Gastrocnemius medialis (tissue), 4 donors: ENCODE data around the gene ZYX. TPM values are rescaled to one million over a fixed set of nuclear protein-coding genes. Genes with fewer than 3 reads are reported as not detected.

ENCODE experiments used
- ATAC-seq, 2 donors: fragments of 150-250 bp; one replicate each; pipeline ENCODE4 v1.9.1; 2016
- DNase-seq, 2 donors: peaks; one replicate each; pipeline ENCODE4 v3.0.0-alpha.2; 2019
- H3K27ac ChIP-seq, 4 donors: fragments of 200-600 bp; sonication (generic); 1 replicate in 1 of 4; 2 replicates in 3 of 4; pipeline ENCODE4 v1.5.1; 2016 to 2018; ENCODE audit warnings: mild to moderate bottlenecking in 2 of 4, moderate library complexity in 1 of 4
- H3K27me3 ChIP-seq, 3 donors: fragments of 200-600 bp; sonication (generic) in 2 of 3; 1 replicate in 1 of 3; 2 replicates in 2 of 3; pipeline versions ENCODE4 v1.5.1 to v1.6.0; 2016 to 2019; ENCODE audit warnings: mild to moderate bottlenecking in 1 of 3, moderate library complexity in 1 of 3
- H3K36me3 ChIP-seq, 2 donors: fragments of 200-600 bp; sonication (generic) in 1 of 2; one replicate each; pipeline ENCODE4 v1.5.1; 2017 to 2018
- H3K4me1 ChIP-seq, 2 donors: fragments of 200-600 bp; sonication (generic) in 1 of 2; one replicate each; pipeline ENCODE4 v1.5.1; 2016 to 2017; ENCODE audit warnings: mild to moderate bottlenecking in 2 of 2
- H3K4me3 ChIP-seq, 4 donors: fragments of 200-600 bp; sonication (generic) in 3 of 4; 1 replicate in 1 of 4; 2 replicates in 3 of 4; pipeline ENCODE4 v1.5.1; 2016 to 2019; ENCODE audit warnings: mild to moderate bottlenecking in 2 of 4
- H3K9me3 ChIP-seq, 3 donors: fragments of 200-600 bp; sonication (generic) in 2 of 3; 1 replicate in 1 of 3; 2 replicates in 2 of 3; pipeline ENCODE4 v1.5.1; 2016 to 2019
- CTCF ChIP-seq, 5 experiments: fragments of 450-650 bp in 3 of 5; fragments of 200-600 bp in 2 of 5; sonication (generic) in 2 of 5; IDR thresholded peaks in 4 of 5; conservative IDR thresholded peaks in 1 of 5; 1 replicate in 4 of 5; 2 replicates in 1 of 5; pipeline ENCODE4 v1.5.1; 2016 to 2019; ENCODE audit warnings: antibody characterized with exemption in 5 of 5, mild to moderate bottlenecking in 3 of 5, moderate library complexity in 3 of 5
- POLR2A ChIP-seq, 2 donors: fragments of 450-650 bp; IDR thresholded peaks; one replicate each; pipeline ENCODE4 v1.6.1; 2017; ENCODE audit warnings: antibody characterized with exemption in 2 of 2, mild to moderate bottlenecking in 2 of 2, moderate library complexity in 2 of 2
- in situ Hi-C, 4 donors: fragments of 200-750 bp; cut with MboI; loops; one replicate each; pipeline versions ENCODE4 v1.15.0 to v1.8.0; 2017; ENCODE audit warnings: low sequenced_read_pairs in 4 of 4
- intact Hi-C: fragments of 100-400 bp; cut with DNase I; formaldehyde crosslinking; loops from one replicate; pipeline ENCODE4 v1.15.1; 2023; ENCODE audit warnings: low total_unique reads
- total RNA-seq, 4 donors: library from RNA; depleted of rRNA; stranded (reverse); fragments of >200 nt; gene quantifications; one replicate each; pipeline versions ENCODE4 v1.1.0 to v1.2.3, GENCODE V29; 2016

ZYX gene
- total RNA-seq, 4 donors from 2014 or later, result 27.1 to 81.8 (median 43.2) TPM

- H3K27me3 ChIP-seq, result no peaks in the 10 kb centered on the region
- intact Hi-C loops, result no loop called here
- H3K9me3 ChIP-seq, result no peaks in the 10 kb centered on the region
- TF ChIP-seq CTCF (IDR thresholded peaks at IDR 0.05 in 4 of 5, conservative IDR thresholded peaks at IDR 0.05 in 1 of 5) (no peak), POLR2A (IDR thresholded peaks at IDR 0.05) (no peak)
- no peak overlapping the region for H3K4me3 ChIP-seq
- H3K4me1 ChIP-seq, result no peaks in the 10 kb centered on the region
- no peak for ATAC-seq
- H3K36me3 ChIP-seq, result no peaks in the 10 kb centered on the region
- no peak for DNase-seq
- H3K27ac ChIP-seq, result no peak overlapping the region
- in situ Hi-C loops, result loop anchor here in 2 of 4 donors (10.0 to 25.0 kb wide), 2 partner anchors 161 to 393 kb away; no protein-coding TSS in a partner anchor
Observed at GRCh38 chr7:143405173-143406001, 24.2 kb downstream of the ZYX start.

GRCh38 chr7:143406002-143406357 is 24.8 kb downstream of the ZYX start:
- ATAC-seq (no peak), DNase-seq (no peak)
- Histone ChIP-seq H3K27ac (no peak overlapping the region), H3K4me3 (no peak overlapping the region), H3K36me3 (no peaks in the 10 kb centered on the region), H3K27me3 (no peaks in the 10 kb centered on the region), H3K4me1 (no peaks in the 10 kb centered on the region), H3K9me3 (no peaks in the 10 kb centered on the region)
- intact Hi-C loops (no loop called here), in situ Hi-C loops (loop anchor here in 2 of 4 donors (10.0 to 25.0 kb wide), 2 partner anchors 161 to 394 kb away; no protein-coding TSS in a partner anchor)
- TF ChIP-seq CTCF (IDR thresholded peaks at IDR 0.05 in 4 of 5, conservative IDR thresholded peaks at IDR 0.05 in 1 of 5) (no peak), POLR2A (IDR thresholded peaks at IDR 0.05) (no peak)

- Histone ChIP-seq H3K27me3 (no peaks in the 10 kb centered on the region), H3K4me3 (no peak overlapping the region), H3K4me1 (no peaks in the 10 kb centered on the region), H3K27ac (no peak overlapping the region), H3K9me3 (no peaks in the 10 kb centered on the region), H3K36me3 (no peaks in the 10 kb centered on the region)
- intact Hi-C loops (no loop called here), in situ Hi-C loops (loop anchor here in 2 of 4 donors (10.0 to 25.0 kb wide), 2 partner anchors 163 to 395 kb away; no protein-coding TSS in a partner anchor)
- DNase-seq, result no peak
- no peak for ATAC-seq
- TF ChIP-seq POLR2A (IDR thresholded peaks at IDR 0.05) (no peak), CTCF (IDR thresholded peaks at IDR 0.05 in 4 of 5, conservative IDR thresholded peaks at IDR 0.05 in 1 of 5) (no peak)
Observed at GRCh38 chr7:143407287-143408251, 26.4 kb downstream of the ZYX start.

GRCh38 chr7:143408252-143408685 is 27.1 kb downstream of the ZYX start:
- Histone ChIP-seq H3K4me3 (no peak overlapping the region), H3K27me3 (no peaks in the 10 kb centered on the region), H3K27ac (no peak overlapping the region), H3K9me3 (no peaks in the 10 kb centered on the region), H3K4me1 (no peaks in the 10 kb centered on the region), H3K36me3 (no peaks in the 10 kb centered on the region)
- in situ Hi-C loops, result loop anchor here in 2 of 4 donors (10.0 to 25.0 kb wide), 2 partner anchors 163 to 396 kb away; no protein-coding TSS in a partner anchor
- ATAC-seq (no peak), DNase-seq (no peak)
- TF ChIP-seq POLR2A (IDR thresholded peaks at IDR 0.05), result no peak
- TF ChIP-seq CTCF (IDR thresholded peaks at IDR 0.05 in 4 of 5, conservative IDR thresholded peaks at IDR 0.05 in 1 of 5), result no peak
- intact Hi-C loops, result no loop called here
